Lower leg skin (tissue), 4 donors: ENCODE data around the gene GLRX. TPM values are rescaled to one million over a fixed set of nuclear protein-coding genes. Genes with fewer than 3 reads are reported as not detected.

Experiments used
- DNase-seq, 2 donors: peaks; one replicate each; pipeline ENCODE4 v3.0.0-alpha.2; 2019; ENCODE audit warnings: low spot score in 2 of 2
- H3K4me3 ChIP-seq: fragments of 200-600 bp; sonication (generic); 2 replicates; pipeline ENCODE4 v1.5.1; 2017; ENCODE audit warnings: mild to moderate bottlenecking, low read depth; ENCODE audit not compliant: poor library complexity, severe bottlenecking
- POLR2A ChIP-seq, 2 donors: fragments of 450-650 bp; IDR thresholded peaks; one replicate each; pipeline ENCODE4 v1.6.1; 2016 to 2017; ENCODE audit warnings: antibody characterized with exemption in 2 of 2, mild to moderate bottlenecking in 1 of 2, moderate library complexity in 1 of 2
- WGBS, 2 donors: methylation state at CpG; one replicate each; pipeline ENCODE4 v1.1.5; 2018; 5-methylcytosine and 5-hydroxymethylcytosine counted together
- intact Hi-C: fragments of 100-400 bp; cut with DNase I; formaldehyde crosslinking; loops from one replicate; pipeline ENCODE4 v1.15.0; 2023; ENCODE audit warnings: low total_unique reads
- total RNA-seq, 4 donors: library from RNA; depleted of rRNA; stranded (reverse); fragments of >200 nt; gene quantifications; one replicate each; pipeline ENCODE4 v1.1.0, GENCODE V29; 2016
- TF ChIP-seq, protein P1 (sequence below), 3 donors: fragments of 450-650 bp; IDR thresholded peaks; one replicate each; pipeline ENCODE4 v1.5.1; 2016; ENCODE audit warnings: antibody characterized with exemption in 3 of 3, mild to moderate bottlenecking in 3 of 3, moderate library complexity in 2 of 3

GLRX gene
- total RNA-seq, 4 donors from 2014 or later: 67.9 to 136 (median 105) TPM

DNA sequence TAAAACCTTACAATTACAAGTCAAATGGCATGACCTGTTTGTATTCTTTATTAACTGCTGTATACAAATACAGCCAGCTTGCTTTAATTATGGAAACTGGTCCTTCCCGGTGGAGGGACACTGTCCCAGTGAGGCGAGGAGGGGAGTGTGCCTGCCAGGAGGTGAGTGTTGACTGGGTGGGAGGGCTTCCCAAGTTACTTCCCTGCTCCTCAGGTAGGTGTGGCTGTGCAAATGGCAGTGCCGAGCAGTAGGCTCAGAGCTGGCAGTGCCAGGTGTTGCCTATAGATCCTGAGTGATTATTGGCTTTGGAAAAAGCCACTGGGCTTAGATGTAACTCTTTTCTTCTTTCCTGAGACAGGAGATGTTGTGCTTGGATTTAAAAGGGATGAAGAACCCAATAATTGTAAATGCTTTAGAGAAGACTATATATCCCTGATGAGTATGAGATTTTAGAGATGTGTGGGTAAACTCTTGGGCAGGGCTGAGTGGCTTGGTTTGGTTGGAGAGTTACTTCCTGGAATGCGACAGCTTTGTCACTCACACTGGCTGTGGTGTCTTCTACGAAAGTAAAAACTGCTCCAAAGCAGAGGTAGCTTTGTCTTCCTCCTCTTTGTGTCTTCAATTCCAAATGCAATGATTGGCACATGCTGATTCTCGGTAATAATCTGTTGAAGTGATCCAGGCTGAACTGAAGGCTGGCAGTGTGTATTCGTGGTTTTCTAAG, 43.7 kb downstream of the GLRX start:
- intact Hi-C loops: no loop called here
- no peak for DNase-seq
- no peak for TF ChIP-seq POLR2A (IDR thresholded peaks at IDR 0.05)
- TF ChIP-seq, protein P1, sequence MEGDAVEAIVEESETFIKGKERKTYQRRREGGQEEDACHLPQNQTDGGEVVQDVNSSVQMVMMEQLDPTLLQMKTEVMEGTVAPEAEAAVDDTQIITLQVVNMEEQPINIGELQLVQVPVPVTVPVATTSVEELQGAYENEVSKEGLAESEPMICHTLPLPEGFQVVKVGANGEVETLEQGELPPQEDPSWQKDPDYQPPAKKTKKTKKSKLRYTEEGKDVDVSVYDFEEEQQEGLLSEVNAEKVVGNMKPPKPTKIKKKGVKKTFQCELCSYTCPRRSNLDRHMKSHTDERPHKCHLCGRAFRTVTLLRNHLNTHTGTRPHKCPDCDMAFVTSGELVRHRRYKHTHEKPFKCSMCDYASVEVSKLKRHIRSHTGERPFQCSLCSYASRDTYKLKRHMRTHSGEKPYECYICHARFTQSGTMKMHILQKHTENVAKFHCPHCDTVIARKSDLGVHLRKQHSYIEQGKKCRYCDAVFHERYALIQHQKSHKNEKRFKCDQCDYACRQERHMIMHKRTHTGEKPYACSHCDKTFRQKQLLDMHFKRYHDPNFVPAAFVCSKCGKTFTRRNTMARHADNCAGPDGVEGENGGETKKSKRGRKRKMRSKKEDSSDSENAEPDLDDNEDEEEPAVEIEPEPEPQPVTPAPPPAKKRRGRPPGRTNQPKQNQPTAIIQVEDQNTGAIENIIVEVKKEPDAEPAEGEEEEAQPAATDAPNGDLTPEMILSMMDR (IDR thresholded peaks at IDR 0.05): no peak
- 67 to 76% methylated on average over 7 of the region's 7 CpGs for WGBS, 2 donors
- H3K4me3 ChIP-seq: no peak overlapping the region

DNA sequence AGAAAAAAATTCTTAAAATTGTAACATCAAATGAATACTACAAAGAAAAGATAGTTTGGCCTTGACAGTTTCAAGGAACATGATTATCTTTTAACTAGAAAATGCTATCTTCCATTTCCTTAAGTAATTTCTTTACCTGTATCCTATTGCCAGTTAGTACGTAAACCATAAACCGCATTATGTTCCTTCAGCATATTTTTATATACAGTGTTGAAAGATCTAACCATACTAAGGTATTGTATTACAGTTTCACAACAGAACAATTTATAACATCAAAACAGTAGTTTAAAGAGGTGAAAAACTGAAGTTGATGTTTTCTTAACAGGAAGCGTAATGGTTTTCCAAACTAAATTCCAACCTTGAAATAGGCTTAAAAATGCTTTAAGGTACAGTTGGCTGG, 45.1 kb downstream of the GLRX start:
- H3K4me3 ChIP-seq: no peak overlapping the region
- no peak for DNase-seq
- TF ChIP-seq, protein P1 (IDR thresholded peaks at IDR 0.05): no peak
- no peak for TF ChIP-seq POLR2A (IDR thresholded peaks at IDR 0.05)
- 90 to 91% methylated on average over 3 of the region's 3 CpGs for WGBS, 2 donors
- intact Hi-C loops: loop anchor here (2.0 kb wide), 1 partner anchor 69 kb away; no protein-coding TSS in a partner anchor

DNA sequence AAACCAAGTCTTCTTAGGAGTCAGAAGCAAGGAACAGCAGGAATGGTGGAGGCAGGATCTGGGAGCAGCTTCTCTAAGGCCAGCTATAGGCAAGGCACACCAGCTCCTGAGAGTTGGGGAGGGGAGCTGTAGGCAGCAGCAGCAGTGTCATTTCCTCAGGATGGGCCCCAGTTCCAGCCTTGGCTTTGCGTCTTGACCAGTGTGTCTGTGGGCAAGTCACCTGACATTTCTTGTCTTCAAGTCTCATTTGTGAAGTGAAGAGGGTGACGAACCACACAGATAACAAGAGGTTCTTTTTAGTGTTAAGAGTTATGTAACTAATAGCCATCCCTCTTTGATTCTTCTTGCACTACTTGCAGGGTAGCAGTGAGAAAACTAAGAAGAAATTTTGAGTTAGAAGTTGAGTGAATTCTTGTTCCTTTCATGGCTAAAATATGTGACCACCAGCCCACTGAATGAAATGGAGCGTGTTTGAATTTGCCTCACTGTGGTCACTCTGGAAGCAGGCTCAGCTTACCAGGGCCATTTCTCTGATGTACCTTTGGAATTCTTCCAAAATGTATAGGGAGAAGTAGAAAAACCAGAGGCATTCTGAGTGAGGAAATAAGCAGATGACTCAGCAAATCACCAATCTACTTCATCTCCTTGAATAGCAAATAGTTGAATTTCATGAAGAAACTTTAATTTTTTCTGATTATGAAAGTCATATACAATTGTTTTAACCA, 49.0 kb downstream of the GLRX start:
- 78 to 88% methylated on average over 3 of the region's 3 CpGs for WGBS, 2 donors
- DNase-seq: no peak
- intact Hi-C loops: no loop called here
- H3K4me3 ChIP-seq: no peak overlapping the region
- TF ChIP-seq, protein P1 (IDR thresholded peaks at IDR 0.05): no peak
- TF ChIP-seq POLR2A (IDR thresholded peaks at IDR 0.05): no peak

DNA sequence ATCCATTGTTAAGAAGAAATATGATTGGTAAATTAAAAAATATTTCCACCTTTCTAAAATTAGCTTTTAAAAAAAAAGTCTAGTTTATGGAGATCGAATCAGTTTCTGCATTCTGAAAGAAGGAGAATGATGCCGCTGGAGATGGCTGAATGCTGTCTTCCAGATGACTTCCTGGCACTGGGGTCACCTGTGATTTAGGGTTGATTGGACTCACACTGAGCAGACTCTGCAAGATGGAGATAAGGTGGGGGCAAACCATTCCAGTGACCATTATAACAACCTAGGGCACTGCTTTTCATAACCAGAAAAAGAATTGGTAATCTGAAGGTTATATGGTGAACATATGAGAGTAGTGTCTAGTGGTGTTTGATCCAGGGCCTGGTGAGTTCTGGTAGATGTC, 50.6 kb downstream of the GLRX start:
- intact Hi-C loops: no loop called here
- 45 to 74% methylated on average over 2 of the region's 2 CpGs for WGBS, 2 donors
- TF ChIP-seq, protein P1 (IDR thresholded peaks at IDR 0.05): no peak
- no peak for TF ChIP-seq POLR2A (IDR thresholded peaks at IDR 0.05)
- no peak overlapping the region for H3K4me3 ChIP-seq
- no peak for DNase-seq

DNA sequence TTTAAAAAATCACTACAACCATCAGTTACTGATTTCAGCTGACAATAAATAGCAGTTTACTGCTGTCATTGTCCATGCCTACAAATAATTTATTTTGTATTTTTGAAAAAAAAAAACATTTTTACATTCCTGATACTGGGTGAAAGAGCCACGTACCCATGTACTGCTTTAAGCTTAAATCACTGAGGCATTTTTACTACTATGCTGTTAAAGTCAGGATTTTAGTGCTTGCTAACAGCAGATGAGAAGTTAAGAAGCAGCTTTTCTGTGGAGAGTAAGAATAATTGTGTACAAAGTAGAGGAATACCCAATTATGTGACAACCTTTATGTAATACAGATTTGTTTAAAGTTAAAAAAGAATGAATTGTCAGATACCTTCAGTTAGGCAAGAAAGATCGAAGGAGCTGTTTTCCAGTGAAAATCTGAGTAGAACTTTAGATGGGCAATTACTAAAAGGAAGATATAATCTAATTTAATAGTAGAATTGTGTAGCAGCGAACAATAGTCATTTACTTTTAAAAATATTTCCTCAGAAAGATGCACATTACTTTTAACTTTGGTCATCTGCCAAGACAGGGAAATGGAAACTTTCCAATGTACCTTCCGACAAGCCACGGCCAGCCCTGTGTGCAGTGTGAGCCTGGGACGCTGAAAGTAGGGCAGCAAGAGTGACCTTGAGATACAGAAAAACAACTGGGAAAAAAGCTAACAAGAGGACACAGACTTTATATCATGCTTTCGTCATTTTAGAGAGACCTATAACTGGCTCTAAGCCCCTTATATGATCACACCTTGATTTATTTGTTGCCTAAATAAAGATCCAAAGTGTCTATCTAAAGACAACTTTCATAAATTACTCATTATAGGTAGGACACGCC, 51.5 kb downstream of the GLRX start:
- DNase-seq: peak in 1 of 2 donors; percentile 35
- intact Hi-C loops: no loop called here
- TF ChIP-seq POLR2A (IDR thresholded peaks at IDR 0.05): no peak
- TF ChIP-seq, protein P1 (IDR thresholded peaks at IDR 0.05): no peak
- no peak overlapping the region for H3K4me3 ChIP-seq
- 41 to 49% methylated on average over 8 of the region's 8 CpGs for WGBS, 2 donors
